ENCODE results near the gene CAST. TPM values are rescaled to one million over a fixed set of nuclear protein-coding genes. Genes with fewer than 3 reads are reported as not detected.

CAST gene
- polyA plus RNA-seq, 1 donor: 192 TPM

- Histone ChIP-seq H3K4me3 (ENCODE audit: low read length) (no peak overlapping the region), H3K4me1 (ENCODE audit: control insufficient read depth, insufficient read depth, low read length) (no peaks in the 10 kb centered on the region), H3K27ac (ENCODE audit: low read length) (no peak overlapping the region), H3K27me3 (ENCODE audit: control insufficient read depth, insufficient read depth, low read length) (no peaks in the 10 kb centered on the region), H3K36me3 (ENCODE audit: control insufficient read depth, insufficient read depth, low read length) (no peaks in the 10 kb centered on the region), H3K9me3 (ENCODE audit: control insufficient read depth, low read depth, low read length) (no peaks in the 10 kb centered on the region)
- DNase-seq: peak; percentile 37 to 71
- no CpG with 5 or more reads among the region's 2 CpGs for WGBS (ENCODE audit: insufficient coverage, low lambda C conversion rate)
These were observed 161.8 kb downstream of the CAST start for GRCh38 chr5:96823900-96824380.

Other genes with a start within 250 kb of the CAST start
- 23.6 TPM for gene PCSK1, start 229.1 kb upstream of the CAST start, polyA plus RNA-seq
- 186 TPM for gene ERAP1, start 145.6 kb downstream of the CAST start, polyA plus RNA-seq
- gene ERAP2, start 214.1 kb downstream of the CAST start, polyA plus RNA-seq: 7.7 TPM